ENCODE data around the gene MPV17.

DNA sequence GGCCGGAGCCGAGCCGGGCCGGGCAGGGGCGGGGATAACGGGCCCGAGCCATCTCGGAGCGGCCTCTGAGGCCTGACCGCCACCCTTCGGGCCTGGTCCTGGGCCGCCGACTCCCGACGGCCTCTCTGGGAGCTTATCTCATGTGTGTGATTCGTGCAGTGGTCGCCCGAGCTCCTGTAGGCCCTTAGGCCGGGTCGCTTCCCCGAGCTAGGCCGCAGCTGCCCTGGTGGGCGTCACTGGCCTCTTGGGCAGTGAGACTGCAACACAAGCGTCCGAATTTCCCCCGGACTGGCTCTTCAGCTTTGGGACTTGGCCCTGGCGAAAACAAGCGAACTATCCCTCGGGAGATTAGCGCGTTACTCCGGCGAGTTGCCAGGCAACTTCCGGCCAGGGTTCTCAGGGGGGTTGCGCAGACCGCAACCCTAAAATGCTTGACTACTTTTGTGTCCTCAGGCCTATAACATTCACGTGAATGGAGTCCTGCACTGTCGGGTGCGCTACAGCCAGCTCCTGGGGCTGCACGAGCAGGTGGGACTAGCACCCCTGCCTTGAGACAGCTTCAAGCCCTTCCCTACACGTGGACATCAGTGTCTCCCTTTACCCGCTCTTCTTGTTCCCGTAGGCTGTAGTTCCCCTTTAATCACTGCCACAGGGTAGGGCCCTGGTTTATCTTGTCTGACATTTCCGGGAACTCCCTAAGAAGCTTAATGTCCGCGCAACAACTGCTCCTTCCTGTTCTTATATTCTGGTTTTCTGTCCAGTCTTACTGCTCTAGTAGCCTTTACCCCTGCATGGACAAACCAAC is 48.1 kb upstream of the MPV17 start:
- TF ChIP-seq, protein P1, sequence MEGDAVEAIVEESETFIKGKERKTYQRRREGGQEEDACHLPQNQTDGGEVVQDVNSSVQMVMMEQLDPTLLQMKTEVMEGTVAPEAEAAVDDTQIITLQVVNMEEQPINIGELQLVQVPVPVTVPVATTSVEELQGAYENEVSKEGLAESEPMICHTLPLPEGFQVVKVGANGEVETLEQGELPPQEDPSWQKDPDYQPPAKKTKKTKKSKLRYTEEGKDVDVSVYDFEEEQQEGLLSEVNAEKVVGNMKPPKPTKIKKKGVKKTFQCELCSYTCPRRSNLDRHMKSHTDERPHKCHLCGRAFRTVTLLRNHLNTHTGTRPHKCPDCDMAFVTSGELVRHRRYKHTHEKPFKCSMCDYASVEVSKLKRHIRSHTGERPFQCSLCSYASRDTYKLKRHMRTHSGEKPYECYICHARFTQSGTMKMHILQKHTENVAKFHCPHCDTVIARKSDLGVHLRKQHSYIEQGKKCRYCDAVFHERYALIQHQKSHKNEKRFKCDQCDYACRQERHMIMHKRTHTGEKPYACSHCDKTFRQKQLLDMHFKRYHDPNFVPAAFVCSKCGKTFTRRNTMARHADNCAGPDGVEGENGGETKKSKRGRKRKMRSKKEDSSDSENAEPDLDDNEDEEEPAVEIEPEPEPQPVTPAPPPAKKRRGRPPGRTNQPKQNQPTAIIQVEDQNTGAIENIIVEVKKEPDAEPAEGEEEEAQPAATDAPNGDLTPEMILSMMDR (IDR thresholded peaks at IDR 0.05) = no peak
- no peak for TF ChIP-seq POLR2A (IDR thresholded peaks at IDR 0.05)

All from body of pancreas (tissue), 4 donors.